Measurements from ENCODE around the gene NFKBIL1.
A peak's percentile ranks its signal among the peaks of the same experiment; 100 is the strongest.
"Not testable (repeated sequence)": the region's sequence is repeated elsewhere in the genome, so short reads cannot be mapped to it uniquely, and the experiment has no call there.

Gene NFKBIL1

GRCh38 chr6:31534011-31534410 lies 13.4 kb upstream of the NFKBIL1 start:
- no peak overlapping the region for H3K4me3 ChIP-seq (ENCODE audit: low read depth, low read length)

DNA sequence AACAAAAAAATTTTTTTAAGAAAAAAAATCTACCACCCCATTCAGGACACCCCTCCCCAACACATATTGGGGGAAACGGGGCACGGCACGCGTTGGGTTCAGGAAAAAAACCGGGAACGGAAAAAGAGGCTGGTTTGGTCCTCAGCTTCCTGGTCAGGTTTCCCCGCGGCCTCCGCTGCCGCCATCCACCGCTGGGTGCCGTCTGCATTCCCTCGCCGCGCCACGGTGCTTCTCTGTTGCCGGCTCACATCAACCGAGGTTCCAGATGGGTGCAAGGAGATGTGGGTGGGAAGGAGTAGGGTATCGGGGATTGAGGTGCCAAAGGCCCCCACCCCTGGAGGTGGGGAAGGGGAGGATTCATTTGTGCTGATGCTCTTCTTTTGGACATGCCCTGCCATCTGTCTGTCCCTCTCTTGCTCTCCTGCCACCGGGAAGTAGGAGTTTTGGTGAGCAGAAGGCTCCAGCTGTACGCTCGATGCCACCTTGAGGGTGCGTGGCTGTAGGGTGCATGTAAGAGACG lies 12.8 kb upstream of the NFKBIL1 start:
- no peak overlapping the region for H3K4me3 ChIP-seq (ENCODE audit: low read depth, low read length)

- H3K4me3 ChIP-seq (ENCODE audit: low read depth, low read length), result no peak overlapping the region
These were observed 11.7 kb upstream of the NFKBIL1 start for GRCh38 chr6:31535538-31536324.

DNA sequence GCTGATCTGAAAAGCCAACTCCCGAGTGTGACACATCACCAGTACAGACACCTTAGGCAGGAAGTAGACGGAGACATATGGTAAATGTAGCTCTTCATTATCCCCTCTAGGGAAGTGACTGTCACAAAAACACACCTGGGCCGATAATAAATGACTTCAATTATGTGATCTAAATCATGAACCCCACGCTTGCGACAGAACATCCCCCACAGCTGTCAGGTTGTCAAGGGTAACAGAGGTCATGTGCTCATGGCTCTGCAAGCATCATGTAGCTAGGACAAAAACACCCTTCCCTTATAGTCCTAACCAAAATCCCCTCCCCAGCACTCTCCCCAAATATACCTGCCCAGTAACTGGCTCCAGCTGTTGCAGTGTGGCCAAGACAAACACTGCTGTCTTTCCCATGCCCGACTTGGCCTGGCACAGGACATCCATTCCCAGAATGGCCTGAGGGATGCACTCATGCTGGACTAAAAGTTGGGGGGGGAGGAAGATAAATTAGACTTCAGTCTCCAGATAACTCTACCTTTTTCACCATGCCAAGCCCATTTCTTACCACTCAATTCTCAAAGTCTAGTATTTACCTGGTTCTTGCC lies 8.5 kb upstream of the NFKBIL1 start:
- H3K4me3 ChIP-seq (ENCODE audit: low read depth, low read length), result no peak overlapping the region

GRCh38 chr6:31540640-31541039 lies 6.8 kb upstream of the NFKBIL1 start:
- peak overlapping the region; percentile 79 for H3K4me3 ChIP-seq (ENCODE audit: low read depth, low read length)

DNA sequence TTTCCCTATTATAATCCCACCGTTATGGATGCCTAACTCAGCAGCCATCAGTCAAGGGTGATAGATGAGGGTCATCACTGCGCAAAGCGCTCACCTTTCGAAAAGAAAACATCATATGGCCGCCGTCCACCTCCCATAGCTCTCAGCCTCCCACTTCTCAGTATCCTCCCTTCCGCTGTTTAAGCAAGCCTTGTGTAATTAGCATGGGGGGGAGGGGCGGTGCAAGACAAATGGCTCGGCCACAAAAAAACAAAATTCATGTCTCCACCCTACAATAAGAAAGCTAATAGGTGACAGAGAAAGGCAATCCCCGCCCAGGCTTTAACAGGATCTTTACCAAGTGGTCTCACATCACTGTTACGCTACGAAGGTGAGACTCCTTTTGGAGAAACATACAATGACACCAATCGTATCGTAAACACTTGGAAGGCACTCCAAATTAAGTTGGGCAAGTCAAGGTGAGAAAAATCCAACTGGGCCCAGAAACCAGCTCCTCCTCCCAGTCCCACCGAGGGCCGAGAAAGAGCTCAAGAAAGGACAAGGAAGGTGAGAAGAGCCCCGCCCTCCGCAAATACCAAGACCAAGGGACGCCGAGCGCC lies 6.2 kb upstream of the NFKBIL1 start:
- H3K4me3 ChIP-seq (ENCODE audit: low read depth, low read length), result peak overlapping the region; percentile 79

DNA sequence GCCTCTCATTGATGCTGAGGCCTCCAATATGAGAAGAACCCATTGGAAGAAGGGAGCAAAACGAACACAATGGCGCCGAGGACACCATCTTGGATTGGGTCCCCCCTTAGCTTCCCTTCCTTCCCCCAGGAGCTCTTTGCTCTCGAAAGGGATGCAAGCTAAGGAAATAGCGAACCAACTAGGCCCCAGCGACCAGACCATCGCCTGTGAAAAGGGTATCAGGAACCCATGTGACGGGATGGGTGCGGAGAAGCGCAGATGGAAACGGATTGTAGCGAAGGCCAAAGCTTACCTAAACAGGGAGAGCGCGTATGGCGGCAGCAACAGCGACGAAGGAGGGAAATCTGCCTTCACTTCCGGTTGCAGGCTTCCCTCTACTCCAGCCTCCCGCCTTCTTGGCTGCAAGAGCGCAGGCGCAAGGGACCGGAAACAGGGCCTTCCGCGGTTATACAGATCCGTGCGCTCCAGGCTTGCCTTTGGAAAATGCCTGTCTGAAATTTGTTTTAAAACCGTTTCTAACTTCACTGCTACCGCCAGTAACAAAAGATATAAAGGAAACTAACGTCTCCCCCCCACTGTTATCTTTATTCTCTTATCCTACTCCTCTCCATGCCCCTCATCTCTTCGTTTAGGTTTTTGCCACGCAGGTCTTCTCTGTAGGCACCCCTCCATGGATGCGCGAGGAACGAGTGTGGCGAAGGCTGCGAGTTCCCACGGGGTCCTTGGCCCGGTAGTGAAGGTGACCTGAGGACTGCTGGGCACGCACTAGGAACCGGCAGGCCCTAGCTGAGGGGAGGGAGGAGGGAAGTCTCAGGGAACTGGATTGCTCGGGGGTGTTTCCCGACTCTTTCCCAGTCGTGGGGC lies 5.5 kb upstream of the NFKBIL1 start, which contains the start of gene DDX39B:
TSS of gene DDX39B (minus strand) at position 346 of the 864 bp plus-strand sequence. CDS start 1,471 bp downstream, outside the sequence.
- peak within 1 kb of the TSS; percentile 79 for H3K4me3 ChIP-seq (ENCODE audit: low read depth, low read length)

- no peak overlapping the region for H3K4me3 ChIP-seq (ENCODE audit: low read depth, low read length)
These were observed 3.8 kb upstream of the NFKBIL1 start for GRCh38 chr6:31543639-31544038.

DNA sequence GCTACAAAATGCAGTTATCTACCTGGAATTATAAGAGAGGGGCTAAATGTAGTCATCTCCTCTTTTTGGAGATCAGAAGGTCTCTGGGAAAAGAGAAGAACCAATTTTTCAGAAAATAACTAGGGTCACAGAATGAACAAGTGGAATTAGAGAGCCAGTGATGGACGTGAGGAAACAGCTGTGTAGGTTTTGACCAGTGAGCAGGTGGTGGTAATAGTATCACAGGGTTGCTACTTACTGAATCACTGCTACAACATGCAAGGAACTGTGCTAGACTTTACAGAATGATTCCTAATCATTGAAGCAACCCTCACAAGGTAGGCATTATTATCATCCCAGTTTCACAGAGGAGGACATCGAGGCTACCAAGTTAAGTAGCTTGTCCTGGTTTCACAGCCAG lies 2.7 kb upstream of the NFKBIL1 start:
- no peak overlapping the region for H3K4me3 ChIP-seq (ENCODE audit: low read depth, low read length)

DNA sequence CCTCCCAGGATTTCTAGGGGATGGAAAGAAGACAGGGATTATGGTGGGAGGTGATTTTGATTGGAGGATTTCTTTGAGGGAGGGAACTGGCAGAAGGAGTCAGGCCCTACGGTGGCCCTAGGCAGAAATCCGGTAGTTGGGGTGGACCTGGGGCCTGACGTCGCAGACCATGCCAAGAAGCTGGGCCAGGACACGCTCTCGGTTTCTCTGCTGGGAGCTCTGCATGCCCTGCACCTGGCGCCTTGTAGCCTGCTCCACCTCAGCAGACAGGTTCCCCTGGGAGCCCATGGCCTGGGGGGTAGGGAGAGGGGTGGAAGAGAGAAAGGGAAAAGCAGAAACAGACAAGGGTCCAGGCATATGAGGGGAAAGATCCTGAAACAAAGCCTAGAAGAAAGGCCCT lies 2.1 kb upstream of the NFKBIL1 start:
- H3K4me3 ChIP-seq (ENCODE audit: low read depth, low read length), result no peak overlapping the region

- peak within 1 kb of the TSS; percentile 57 for H3K4me3 ChIP-seq (ENCODE audit: low read depth, low read length)
These were observed 960 bp upstream of the NFKBIL1 start, which contains the start of gene ATP6V1G2 for GRCh38 chr6:31546339-31546957. TSS of gene ATP6V1G2 (minus strand) at chr6:31546608. CDS start at chr6:31546559, 49 bp downstream.

DNA sequence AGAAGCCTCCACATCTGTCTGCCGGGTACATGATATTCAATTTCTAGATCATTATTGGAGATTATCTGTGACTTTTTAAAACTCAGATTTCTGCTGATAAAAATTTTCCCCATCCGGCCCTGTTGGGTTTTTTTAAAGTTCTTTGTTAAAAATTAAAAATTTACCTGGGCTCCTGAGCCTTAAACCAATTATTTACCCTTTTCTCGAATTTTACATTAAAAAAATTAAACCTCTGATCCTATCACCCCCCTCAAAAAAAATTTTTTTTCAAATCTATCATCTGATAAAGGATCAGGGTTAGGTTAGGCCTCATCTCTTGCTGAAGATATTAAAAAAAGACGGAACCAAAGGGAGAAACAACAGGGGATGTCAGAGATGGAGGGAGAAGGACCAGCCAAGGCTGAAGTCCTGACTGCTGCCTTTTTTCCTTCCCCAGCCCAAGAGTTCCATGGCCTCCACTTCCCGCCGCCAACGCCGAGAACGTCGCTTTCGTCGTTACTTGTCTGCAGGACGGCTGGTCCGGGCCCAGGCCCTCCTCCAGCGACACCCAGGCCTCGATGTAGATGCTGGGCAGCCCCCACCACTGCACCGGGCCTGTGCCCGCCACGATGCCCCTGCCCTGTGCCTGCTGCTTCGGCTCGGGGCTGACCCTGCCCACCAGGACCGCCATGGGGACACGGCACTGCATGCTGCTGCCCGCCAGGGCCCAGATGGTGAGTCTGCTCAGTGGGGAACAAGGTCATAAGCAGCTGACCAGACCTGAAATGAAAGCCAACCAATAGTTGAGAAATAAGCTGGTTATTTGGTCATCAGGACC lies 527 bp downstream of the NFKBIL1 start:
- peak overlapping the region; percentile 24 for H3K4me3 ChIP-seq (ENCODE audit: low read depth, low read length)

DNA sequence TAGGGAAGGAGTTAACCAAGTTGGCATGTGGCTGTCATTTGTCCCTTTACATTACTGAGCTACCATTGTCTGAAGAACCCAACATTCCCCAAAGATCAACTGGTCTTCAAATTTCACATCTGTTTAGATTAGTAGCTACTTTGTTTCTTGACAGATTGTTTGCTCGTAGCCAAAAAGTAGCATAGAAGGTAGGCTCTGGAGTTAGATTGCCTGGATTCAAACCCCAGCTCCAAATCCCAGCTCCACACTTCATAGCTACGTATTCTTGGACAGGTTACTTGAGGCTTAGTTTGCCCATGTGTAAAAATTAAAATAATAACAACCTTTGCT lies 1.1 kb downstream of the NFKBIL1 start:
- H3K4me3 ChIP-seq (ENCODE audit: low read depth, low read length), result no peak overlapping the region

DNA sequence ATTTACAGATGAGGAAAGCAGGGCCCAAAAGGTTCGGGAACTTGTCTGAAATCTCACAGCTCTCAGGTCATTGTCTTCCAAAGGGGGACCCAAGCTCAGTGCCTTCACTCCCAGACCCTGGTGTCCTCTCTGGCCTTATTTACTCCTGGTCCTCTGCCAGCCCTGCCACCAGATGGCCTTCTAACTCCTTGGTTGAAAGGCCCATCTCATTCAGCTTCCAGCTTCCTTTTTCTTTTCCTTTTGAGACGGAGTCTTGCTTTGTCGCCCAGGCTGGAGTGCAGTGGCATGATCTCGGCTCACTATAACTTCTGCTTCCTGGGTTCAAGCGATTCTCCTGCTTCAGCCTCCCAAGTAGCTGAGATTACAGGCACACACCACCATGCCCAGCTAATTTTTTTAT lies 4.0 kb downstream of the NFKBIL1 start:
- not testable (repeated sequence) for H3K4me3 ChIP-seq (ENCODE audit: low read depth, low read length)

GRCh38 chr6:31556307-31556706 lies 8.9 kb downstream of the NFKBIL1 start:
- no peak overlapping the region for H3K4me3 ChIP-seq (ENCODE audit: low read depth, low read length)

DNA sequence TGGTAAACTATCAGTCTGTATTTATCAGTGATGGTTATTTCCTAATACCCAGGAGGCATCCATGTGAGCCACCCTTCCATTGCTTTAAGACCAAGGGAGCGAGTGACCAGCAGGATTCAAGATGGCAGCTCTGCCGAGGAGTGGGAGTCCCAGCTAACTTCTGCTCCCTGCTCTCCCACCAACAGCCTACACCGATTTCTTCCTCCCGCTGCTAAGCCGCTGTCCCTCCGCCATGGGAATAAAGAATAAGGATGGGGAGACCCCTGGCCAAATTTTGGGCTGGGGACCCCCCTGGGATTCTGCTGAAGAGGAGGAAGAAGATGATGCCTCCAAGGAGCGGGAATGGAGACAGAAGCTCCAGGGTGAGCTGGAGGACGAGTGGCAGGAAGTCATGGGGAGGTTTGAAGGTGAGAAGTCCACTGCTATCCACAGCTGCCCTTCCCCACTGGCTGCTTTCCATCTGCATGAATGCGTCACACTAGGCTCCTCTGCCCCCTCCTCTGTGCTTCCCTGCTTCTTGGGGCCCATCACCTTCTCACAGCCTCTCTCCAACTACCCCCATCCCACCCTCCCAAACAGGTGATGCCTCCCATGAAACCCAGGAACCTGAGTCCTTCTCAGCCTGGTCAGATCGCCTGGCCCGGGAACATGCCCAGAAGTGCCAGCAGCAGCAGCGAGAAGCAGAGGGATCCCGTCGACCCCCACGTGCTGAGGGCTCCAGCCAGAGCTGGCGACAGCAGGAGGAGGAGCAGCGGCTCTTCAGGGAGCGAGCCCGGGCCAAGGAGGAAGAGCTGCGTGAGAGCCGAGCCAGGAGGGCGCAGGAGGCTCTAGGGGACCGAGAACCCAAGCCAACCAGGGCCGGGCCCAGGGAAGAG lies 10.3 kb downstream of the NFKBIL1 start:
- no peak overlapping the region for H3K4me3 ChIP-seq (ENCODE audit: low read depth, low read length)

GRCh38 chr6:31558318-31558625 lies 10.9 kb downstream of the NFKBIL1 start:
- H3K4me3 ChIP-seq (ENCODE audit: low read depth, low read length), result no peak overlapping the region

DNA sequence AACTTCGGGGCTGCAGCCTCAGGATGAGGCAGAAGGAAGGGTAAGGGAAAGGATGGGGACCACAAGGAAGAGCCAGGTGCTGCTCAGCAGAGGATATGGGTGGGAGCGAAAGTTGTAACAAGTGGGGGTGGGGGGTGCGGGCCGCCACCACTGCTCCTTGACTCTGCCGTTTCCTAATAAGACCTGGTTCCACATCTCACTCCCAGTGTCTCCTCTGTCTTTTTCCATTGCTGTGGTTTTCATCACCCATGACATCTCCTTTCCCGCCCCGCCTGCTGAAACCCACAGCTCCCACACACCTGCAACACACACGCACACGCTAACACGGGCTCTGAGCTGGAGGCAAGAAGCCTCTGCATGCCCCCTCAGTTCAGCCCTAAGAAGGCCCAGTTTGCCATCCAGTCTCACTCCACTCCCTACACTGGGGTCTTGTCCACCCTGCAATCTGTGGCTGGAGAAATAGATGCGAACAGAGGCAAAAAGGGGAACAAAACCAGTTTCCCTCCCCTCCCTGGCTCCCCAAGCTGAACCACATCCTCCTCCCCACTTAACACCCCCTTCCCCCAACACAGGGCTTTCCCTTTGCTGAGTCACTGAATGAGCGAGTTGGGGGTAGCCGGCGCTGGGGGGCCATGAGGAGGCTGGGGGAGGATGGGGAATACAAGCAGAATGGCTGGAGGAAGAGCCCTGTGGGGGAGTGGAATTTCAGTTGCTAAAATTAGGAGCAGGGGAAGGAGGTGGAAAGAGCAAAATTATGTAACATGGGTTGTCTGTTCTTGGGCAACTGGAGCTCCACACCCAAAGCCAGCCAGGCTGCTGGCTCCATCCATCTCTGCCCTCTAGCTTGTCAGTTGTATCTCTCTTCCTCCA lies 11.5 kb downstream of the NFKBIL1 start:
- H3K4me3 ChIP-seq (ENCODE audit: low read depth, low read length), result no peak overlapping the region
